Measurements from ENCODE around the gene CUBN. TPM values are rescaled to one million over a fixed set of nuclear protein-coding genes. Genes with fewer than 3 reads are reported as not detected.

CUBN gene
- total and polyA plus RNA-seq, 9 of the 15 experiments (the other 6 are each of a cell fraction or from before 2014, with no cell fraction given): 0.04 to 0.33 (median 0.09) TPM

DNA sequence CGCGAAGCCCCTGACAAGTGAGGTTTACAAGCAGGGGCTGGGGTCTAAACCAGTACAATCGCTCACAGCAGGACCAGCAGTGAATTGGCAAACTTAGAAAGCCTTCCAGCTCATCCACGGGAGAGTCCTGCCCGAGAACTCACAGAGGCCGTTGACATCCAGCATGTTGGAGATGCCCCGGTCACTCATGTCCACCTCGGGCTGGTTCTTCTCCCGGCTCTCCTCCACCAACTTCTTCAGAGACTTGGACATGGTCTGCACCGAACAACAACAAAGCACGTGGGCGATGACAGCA is 312.8 kb downstream of the CUBN start (continued):
- TF ChIP-seq PATZ1 (CRISPR knock-in tag; IDR thresholded peaks at IDR 0.05; ENCODE audit: borderline replicate concordance) (no peak), TRIM28 (IDR thresholded peaks at IDR 0.05) (no peak), ARID1B (IDR thresholded peaks at IDR 0.05) (no peak), ZNF197 (CRISPR knock-in tag; IDR thresholded peaks at IDR 0.05; ENCODE audit: low read depth) (no peak), NEUROD1 (IDR thresholded peaks at IDR 0.05; ENCODE audit: borderline replicate concordance, low read depth, low read length, partially characterized antibody) (no peak), PREB (CRISPR knock-in tag; IDR thresholded peaks at IDR 0.05) (no peak), PRMT5 (CRISPR knock-in tag; IDR thresholded peaks at IDR 0.05) (no peak), RBM39 (optimal IDR thresholded peaks at IDR 0.05; ENCODE audit: low read depth, low read length) (no peak), ZBTB11 (CRISPR knock-in tag; IDR thresholded peaks at IDR 0.05) (0 out of 6 replicates have a peak, but pooled peaks of 1 of the 3 experiments have one; percentile 40)
- TF ChIP-seq, protein P1, sequence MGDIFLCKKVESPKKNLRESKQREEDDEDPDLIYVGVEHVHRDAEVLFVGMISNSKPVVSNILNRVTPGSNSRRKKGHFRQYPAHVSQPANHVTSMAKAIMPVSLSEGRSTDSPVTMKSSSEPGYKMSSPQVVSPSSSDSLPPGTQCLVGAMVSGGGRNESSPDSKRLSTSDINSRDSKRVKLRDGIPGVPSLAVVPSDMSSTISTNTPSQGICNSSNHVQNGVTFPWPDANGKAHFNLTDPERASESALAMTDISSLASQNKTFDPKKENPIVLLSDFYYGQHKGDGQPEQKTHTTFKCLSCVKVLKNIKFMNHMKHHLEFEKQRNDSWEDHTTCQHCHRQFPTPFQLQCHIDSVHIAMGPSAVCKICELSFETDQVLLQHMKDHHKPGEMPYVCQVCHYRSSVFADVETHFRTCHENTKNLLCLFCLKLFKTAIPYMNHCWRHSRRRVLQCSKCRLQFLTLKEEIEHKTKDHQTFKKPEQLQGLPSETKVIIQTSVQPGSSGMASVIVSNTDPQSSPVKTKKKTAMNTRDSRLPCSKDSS (IDR thresholded peaks at IDR 0.05; ENCODE audit: low read depth, partially characterized antibody): peak; percentile 9
- TF ChIP-seq, protein P2, sequence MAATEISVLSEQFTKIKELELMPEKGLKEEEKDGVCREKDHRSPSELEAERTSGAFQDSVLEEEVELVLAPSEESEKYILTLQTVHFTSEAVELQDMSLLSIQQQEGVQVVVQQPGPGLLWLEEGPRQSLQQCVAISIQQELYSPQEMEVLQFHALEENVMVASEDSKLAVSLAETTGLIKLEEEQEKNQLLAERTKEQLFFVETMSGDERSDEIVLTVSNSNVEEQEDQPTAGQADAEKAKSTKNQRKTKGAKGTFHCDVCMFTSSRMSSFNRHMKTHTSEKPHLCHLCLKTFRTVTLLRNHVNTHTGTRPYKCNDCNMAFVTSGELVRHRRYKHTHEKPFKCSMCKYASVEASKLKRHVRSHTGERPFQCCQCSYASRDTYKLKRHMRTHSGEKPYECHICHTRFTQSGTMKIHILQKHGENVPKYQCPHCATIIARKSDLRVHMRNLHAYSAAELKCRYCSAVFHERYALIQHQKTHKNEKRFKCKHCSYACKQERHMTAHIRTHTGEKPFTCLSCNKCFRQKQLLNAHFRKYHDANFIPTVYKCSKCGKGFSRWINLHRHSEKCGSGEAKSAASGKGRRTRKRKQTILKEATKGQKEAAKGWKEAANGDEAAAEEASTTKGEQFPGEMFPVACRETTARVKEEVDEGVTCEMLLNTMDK (IDR thresholded peaks at IDR 0.05; ENCODE audit: borderline replicate concordance, insufficient read depth, low read depth, low read length, poor library complexity, severe bottlenecking): no peak
- TF ChIP-seq, protein P3, sequence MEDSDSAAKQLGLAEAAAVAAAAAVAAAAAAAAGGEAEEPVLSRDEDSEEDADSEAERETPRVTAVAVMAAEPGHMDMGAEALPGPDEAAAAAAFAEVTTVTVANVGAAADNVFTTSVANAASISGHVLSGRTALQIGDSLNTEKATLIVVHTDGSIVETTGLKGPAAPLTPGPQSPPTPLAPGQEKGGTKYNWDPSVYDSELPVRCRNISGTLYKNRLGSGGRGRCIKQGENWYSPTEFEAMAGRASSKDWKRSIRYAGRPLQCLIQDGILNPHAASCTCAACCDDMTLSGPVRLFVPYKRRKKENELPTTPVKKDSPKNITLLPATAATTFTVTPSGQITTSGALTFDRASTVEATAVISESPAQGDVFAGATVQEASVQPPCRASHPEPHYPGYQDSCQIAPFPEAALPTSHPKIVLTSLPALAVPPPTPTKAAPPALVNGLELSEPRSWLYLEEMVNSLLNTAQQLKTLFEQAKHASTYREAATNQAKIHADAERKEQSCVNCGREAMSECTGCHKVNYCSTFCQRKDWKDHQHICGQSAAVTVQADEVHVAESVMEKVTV (CRISPR knock-in tag; IDR thresholded peaks at IDR 0.05): no peak
- TF ChIP-seq, protein P4, sequence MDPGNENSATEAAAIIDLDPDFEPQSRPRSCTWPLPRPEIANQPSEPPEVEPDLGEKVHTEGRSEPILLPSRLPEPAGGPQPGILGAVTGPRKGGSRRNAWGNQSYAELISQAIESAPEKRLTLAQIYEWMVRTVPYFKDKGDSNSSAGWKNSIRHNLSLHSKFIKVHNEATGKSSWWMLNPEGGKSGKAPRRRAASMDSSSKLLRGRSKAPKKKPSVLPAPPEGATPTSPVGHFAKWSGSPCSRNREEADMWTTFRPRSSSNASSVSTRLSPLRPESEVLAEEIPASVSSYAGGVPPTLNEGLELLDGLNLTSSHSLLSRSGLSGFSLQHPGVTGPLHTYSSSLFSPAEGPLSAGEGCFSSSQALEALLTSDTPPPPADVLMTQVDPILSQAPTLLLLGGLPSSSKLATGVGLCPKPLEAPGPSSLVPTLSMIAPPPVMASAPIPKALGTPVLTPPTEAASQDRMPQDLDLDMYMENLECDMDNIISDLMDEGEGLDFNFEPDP (CRISPR knock-in tag; IDR thresholded peaks at IDR 0.05): no peak

Measured in K562 (cell line).